ENCODE measurements around the gene UCHL1.

The UCHL1 gene

GRCh38 chr4:41213625-41214135 lies 43.0 kb upstream of the UCHL1 start:
- no peak for DNase-seq (ENCODE audit: low read depth)
- TF ChIP-seq, protein P1, sequence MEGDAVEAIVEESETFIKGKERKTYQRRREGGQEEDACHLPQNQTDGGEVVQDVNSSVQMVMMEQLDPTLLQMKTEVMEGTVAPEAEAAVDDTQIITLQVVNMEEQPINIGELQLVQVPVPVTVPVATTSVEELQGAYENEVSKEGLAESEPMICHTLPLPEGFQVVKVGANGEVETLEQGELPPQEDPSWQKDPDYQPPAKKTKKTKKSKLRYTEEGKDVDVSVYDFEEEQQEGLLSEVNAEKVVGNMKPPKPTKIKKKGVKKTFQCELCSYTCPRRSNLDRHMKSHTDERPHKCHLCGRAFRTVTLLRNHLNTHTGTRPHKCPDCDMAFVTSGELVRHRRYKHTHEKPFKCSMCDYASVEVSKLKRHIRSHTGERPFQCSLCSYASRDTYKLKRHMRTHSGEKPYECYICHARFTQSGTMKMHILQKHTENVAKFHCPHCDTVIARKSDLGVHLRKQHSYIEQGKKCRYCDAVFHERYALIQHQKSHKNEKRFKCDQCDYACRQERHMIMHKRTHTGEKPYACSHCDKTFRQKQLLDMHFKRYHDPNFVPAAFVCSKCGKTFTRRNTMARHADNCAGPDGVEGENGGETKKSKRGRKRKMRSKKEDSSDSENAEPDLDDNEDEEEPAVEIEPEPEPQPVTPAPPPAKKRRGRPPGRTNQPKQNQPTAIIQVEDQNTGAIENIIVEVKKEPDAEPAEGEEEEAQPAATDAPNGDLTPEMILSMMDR (IDR thresholded peaks at IDR 0.05; ENCODE audit: control insufficient read depth, extremely low read depth, insufficient read depth) = no peak
- peak overlapping the region; percentile 76 for H3K4me3 ChIP-seq (ENCODE audit: low read depth, low read length)

GRCh38 chr4:41214136-41214824 lies 42.4 kb upstream of the UCHL1 start, which contains the start of gene APBB2:
Gene APBB2 (minus strand): TSS chr4:41214542. CDS start chr4:41033254, 181,288 bp downstream.
- peak; percentile 93 for DNase-seq (ENCODE audit: low read depth)
- TF ChIP-seq, protein P1 (IDR thresholded peaks at IDR 0.05; ENCODE audit: control insufficient read depth, extremely low read depth, insufficient read depth) = peak; percentile 94
- H3K4me3 ChIP-seq (ENCODE audit: low read depth, low read length) = peak within 1 kb of the TSS; percentile 76

DNA sequence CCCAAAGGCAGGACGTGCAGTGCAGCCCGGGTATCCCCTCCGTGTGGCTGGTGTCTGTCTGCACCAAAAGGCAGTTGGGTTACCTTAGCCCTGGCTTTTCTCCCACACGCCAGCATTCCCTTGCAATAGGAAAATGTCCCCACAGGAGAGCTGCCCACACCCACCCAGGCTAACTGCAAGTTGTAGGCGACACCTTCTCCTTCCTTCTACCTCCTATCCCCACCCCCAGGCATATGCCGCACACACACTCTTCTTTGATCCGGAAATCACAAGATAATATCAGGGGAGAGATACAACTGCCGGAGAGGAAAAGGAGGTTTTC lies 41.9 kb upstream of the UCHL1 start:
- peak overlapping the region; percentile 38 for H3K4me3 ChIP-seq (ENCODE audit: low read depth, low read length)
- TF ChIP-seq, protein P1 (IDR thresholded peaks at IDR 0.05; ENCODE audit: control insufficient read depth, extremely low read depth, insufficient read depth) = no peak
- DNase-seq (ENCODE audit: low read depth) = no peak

GRCh38 chr4:41215155-41215554 lies 41.6 kb upstream of the UCHL1 start:
- TF ChIP-seq, protein P1 (IDR thresholded peaks at IDR 0.05; ENCODE audit: control insufficient read depth, extremely low read depth, insufficient read depth) = no peak
- peak overlapping the region; percentile 38; the same call in 1 of the 2 replicates for H3K4me3 ChIP-seq (ENCODE audit: low read depth, low read length)
- no peak for DNase-seq (ENCODE audit: low read depth)

DNA sequence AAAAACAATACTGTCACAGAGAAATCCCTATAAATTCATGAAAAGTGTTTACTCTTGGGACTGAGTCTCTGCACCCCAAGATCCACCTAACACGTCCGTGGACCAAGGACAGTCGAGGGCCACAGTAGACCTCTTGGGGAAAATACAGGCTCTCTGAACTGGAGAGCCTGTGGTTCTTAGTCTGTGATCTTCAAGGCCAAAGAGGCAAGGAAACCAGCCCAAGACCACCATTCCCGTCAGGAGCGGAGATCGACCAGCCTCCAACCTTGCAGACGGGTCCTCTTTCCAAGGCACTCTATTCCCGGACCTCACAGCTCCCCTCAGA lies 40.8 kb upstream of the UCHL1 start:
- TF ChIP-seq, protein P1 (IDR thresholded peaks at IDR 0.05; ENCODE audit: control insufficient read depth, extremely low read depth, insufficient read depth) = no peak
- peak overlapping the region; percentile 81 for H3K4me3 ChIP-seq (ENCODE audit: low read depth, low read length)
- DNase-seq (ENCODE audit: low read depth) = no peak

DNA sequence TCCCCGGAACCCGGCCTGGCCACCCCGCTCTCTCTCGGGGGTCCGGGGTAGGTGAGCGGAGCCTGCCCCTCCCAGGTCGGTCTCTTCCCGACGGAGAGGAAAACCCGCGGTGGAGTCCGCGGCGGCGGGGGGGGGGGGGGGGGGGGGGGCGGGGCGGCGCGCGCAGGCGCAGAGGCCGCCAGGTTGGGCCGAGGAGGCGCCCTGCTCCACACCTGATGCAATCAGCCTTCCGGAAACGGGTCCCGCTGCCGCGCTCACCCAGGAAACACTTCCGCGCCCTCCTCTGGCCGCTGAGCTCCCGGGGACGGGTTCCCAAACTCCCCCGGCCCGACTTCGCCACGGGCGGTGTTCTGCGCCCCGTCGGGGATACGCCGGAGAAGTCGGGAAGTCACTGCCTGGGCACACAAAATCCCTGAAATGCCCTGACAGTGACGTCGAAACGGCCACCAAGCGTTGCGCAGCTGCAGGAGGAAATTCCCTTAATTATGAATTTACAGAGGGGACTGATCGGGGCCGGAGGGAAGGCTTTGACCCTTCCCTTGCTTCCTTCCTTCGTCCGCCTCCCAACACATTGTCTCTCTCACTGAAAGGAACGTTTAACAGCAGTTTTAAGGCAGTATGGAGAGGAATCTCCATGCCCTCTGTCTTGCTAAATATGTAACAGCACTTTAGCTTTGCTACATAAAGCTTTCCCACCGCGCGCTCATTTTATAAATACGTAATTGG lies 40.3 kb upstream of the UCHL1 start:
- peak overlapping the region; percentile 81 for H3K4me3 ChIP-seq (ENCODE audit: low read depth, low read length)
- TF ChIP-seq, protein P1 (IDR thresholded peaks at IDR 0.05; ENCODE audit: control insufficient read depth, extremely low read depth, insufficient read depth) = peak; percentile 40
- peak; percentile 67 for DNase-seq (ENCODE audit: low read depth)

Measured in LNCaP clone FGC (cell line).